Measurements from ENCODE around the gene TSHZ2. TPM values are rescaled to one million over a fixed set of nuclear protein-coding genes. Genes with fewer than 3 reads are reported as not detected.

The TSHZ2 gene
- total RNA-seq, 4 donors from 2014 or later, result 35.6 to 83.5 (median 48.8) TPM

DNA sequence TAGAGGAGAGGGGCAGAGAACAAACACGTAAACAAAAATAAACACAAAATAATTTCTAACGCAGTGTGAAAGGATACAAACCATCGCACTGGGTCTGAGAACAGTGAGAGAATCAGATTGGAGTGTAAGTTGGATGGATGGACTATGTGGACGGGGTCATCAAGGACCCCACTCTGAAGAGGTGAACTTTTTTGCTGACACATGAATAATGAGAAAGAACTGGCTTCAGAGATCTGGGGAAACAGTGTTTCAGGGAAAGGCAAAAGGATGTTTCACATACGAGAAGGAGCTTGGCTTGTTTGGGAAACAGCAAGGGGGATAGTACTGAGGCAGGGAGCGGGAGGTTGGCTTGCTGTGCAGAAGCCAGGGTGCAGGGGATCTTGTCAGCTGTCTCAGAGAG is 326.1 kb downstream of the TSHZ2 start:
- TF ChIP-seq, protein P1, sequence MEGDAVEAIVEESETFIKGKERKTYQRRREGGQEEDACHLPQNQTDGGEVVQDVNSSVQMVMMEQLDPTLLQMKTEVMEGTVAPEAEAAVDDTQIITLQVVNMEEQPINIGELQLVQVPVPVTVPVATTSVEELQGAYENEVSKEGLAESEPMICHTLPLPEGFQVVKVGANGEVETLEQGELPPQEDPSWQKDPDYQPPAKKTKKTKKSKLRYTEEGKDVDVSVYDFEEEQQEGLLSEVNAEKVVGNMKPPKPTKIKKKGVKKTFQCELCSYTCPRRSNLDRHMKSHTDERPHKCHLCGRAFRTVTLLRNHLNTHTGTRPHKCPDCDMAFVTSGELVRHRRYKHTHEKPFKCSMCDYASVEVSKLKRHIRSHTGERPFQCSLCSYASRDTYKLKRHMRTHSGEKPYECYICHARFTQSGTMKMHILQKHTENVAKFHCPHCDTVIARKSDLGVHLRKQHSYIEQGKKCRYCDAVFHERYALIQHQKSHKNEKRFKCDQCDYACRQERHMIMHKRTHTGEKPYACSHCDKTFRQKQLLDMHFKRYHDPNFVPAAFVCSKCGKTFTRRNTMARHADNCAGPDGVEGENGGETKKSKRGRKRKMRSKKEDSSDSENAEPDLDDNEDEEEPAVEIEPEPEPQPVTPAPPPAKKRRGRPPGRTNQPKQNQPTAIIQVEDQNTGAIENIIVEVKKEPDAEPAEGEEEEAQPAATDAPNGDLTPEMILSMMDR (IDR thresholded peaks at IDR 0.05), result no peak
- no peak for ATAC-seq (ENCODE audit: low FRiP score)
- DNase-seq (ENCODE audit: low spot score), result no peak

DNA sequence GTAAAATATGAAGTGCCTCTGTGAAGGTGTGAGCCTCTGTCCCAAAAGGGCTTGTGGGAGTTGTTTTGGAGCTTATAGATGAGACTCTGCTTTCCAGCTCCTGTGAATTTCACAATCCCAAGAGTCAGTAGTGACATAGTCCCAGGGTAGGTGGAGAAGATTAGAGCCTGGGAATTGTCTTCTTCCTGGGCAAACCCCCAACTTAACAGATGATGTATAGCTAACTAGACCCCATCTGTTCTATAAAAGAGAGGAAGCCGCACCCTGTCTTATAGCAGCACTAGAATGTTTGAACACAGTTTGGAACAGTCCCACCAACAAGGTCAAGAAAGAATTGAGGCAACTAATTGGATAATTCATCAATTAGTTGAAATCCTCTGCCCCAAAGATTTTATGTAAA is 326.8 kb downstream of the TSHZ2 start:
- no peak for ATAC-seq (ENCODE audit: low FRiP score)
- no peak for DNase-seq (ENCODE audit: low spot score)
- TF ChIP-seq, protein P1 (IDR thresholded peaks at IDR 0.05), result no peak

DNA sequence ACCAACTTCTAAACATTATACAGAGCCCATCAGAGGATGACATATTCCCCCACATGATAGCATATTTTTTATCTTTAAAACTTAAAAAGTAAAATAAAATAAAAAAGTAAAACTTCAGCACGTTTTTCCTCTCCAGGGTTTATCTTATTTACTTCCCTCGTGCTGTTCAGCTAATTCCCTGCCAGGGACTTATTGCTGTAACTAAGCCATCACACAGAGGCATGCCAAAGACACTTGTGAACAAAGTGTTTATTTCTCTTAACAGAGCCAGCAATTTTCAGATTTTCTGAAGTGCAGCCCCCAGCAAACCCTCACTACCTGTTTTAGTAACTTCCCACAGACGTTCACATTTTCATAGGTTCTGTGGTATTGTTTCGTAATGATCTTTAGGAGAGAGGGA is 327.7 kb downstream of the TSHZ2 start:
- ATAC-seq (ENCODE audit: low FRiP score) (no peak), DNase-seq (ENCODE audit: low spot score) (no peak)
- TF ChIP-seq, protein P1 (IDR thresholded peaks at IDR 0.05), result no peak

DNA sequence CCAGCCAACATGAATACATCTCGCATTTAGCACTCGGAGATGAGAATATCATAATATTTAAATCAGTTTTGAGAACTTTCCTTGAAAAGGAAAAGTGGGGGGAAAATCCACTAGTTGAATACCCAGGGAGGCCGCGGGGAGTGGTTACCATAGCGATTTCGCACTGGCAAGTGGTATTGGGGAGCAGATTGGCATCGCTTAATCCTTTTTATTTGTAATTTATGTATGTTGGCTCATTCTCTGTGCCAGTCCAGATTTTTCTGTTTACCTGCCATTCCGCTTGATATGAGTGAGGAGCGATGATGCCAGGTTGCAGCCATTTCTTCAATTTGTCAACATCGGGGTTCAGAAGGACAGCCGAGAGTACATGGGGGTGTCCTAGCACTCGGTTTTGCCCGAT is 329.7 kb downstream of the TSHZ2 start:
- TF ChIP-seq, protein P1 (IDR thresholded peaks at IDR 0.05), result no peak
- DNase-seq (ENCODE audit: low spot score), result no peak

DNA sequence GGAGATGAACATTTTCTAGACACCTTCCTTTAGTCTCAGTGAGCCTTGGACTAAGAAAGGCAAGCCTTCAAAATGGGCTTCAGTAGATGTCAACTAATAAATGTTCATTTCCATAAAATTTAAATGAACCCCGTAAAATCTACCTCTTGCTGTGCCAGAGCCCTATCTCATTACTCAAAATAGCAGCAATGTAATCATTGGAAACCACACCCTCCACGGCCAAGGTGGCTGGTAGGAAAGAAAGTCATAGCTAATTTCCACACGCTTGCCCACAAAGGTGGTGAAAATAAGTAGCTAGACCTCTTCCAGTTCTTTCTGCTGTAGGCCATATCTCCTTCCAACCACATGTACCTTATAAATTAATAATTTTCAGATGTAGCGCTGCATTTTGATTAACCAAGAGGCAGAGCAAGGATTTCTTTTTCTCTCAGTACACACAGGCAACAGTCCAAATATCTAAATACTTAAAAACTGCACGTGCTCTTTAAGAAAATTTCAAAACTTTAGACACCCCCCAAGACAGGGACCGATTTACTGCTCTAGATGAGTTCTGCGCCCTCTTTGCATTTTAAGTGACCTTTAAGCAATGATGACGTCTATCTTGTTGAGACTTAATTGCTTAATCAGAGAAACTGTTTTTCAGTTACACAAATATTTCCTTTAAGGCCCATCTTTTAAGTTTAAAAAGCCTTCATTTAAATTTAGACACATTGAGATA is 330.7 kb downstream of the TSHZ2 start:
- no peak for ATAC-seq (ENCODE audit: low FRiP score)
- TF ChIP-seq, protein P1 (IDR thresholded peaks at IDR 0.05), result no peak
- no peak for DNase-seq (ENCODE audit: low spot score)

More for the DNA sequence above, 329.7 kb downstream of the TSHZ2 start:
- no peak for ATAC-seq (ENCODE audit: low FRiP score)

DNA sequence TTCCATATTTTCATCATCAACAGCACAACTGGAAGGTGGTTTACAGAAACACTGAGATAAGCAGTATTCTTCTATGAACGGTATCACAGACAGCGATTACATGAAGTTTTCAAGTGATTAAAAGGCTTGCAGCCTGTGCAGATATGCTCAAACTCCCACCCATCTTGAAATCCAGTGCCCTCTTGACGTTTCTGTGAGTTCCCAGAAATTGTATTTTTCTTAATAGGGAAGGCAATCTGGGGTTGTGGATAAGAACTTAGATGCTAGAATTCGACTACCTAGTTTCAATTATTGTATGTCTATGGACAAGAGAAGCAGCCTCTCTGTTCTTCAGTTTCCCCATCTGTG is 331.2 kb downstream of the TSHZ2 start:
- DNase-seq (ENCODE audit: low spot score) (no peak), ATAC-seq (ENCODE audit: low FRiP score) (peak; percentile 57)
- TF ChIP-seq, protein P1 (IDR thresholded peaks at IDR 0.05), result no peak

DNA sequence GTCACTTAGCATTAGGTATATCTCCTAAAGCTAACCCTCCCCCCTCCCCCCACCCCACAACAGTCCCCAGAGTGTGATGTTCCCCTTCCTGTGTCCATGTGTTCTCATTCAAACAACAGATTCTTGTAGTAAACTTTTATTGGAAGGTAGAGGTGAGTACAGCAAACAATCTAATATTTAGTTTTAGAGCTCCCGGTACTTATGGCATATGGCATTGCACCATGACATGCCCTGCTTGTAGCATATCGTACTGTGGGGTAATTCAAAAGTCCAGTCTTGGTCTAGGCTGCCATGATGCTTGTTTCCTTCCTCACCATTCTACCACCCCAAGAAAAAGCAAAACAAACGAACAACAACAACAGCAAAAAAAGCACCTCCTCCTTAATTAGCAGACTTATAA is 332.0 kb downstream of the TSHZ2 start:
- no peak for DNase-seq (ENCODE audit: low spot score)
- TF ChIP-seq, protein P1 (IDR thresholded peaks at IDR 0.05), result no peak
- no peak for ATAC-seq (ENCODE audit: low FRiP score)
